DOHH2 (cell line): ENCODE data around the gene VSIG10L.

Experiments
- CTCF ChIP-seq: fragments of 200-600 bp; sonication (generic); IDR thresholded peaks from one replicate; pipeline ENCODE4 v1.5.1; 2014; ENCODE audit warnings: antibody characterized with exemption, mild to moderate bottlenecking, low read depth, low read length; ENCODE audit not compliant: poor library complexity, severe bottlenecking
- EZH2phosphoT487 ChIP-seq: fragments of 200-600 bp; sonication (generic); IDR thresholded peaks from 2 replicates; pipeline ENCODE4 v1.6.1; 2017; ENCODE audit warnings: borderline replicate concordance, mild to moderate bottlenecking, antibody characterized with exemption, low read length, moderate library complexity, mixed read lengths

- TF ChIP-seq CTCF (no peak), EZH2phosphoT487 (no peak)
Measured at GRCh38 chr19:51323481-51324166, 18.3 kb downstream of the VSIG10L start.
